22Rv1 (cell line): ENCODE data around the gene LETM1.

Source experiments
- ZFX ChIP-seq: fragments of 450-650 bp; IDR thresholded peaks from 2 replicates; pipeline ENCODE4 v1.6.1; 2017; ENCODE audit warnings: antibody characterized with exemption, borderline replicate concordance
- TF ChIP-seq, protein P1 (sequence below): fragments of 450-650 bp; IDR thresholded peaks from 2 replicates; pipeline ENCODE4 v1.5.1; 2017; ENCODE audit warnings: mild to moderate bottlenecking

DNA sequence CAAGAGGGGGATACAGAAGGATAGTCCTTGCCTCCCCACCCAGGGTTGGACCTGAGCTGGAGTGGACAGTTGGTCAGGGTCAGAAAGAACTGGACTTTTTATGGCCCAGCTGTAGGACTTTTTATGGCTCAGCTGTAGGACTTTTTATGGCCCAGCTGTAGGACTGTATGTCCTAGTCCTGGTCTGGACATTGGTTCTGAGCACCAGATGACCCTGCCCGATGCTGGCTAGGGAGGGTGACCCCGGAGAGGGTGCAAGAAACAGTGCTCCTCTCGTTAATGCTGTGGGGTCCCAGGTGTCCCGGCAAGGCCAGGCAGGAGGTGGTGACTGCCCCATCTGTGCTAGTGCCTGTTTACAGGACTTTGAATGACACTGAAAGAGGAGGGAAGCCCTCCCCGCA, 2.0 kb upstream of the LETM1 start:
- TF ChIP-seq, protein P1, sequence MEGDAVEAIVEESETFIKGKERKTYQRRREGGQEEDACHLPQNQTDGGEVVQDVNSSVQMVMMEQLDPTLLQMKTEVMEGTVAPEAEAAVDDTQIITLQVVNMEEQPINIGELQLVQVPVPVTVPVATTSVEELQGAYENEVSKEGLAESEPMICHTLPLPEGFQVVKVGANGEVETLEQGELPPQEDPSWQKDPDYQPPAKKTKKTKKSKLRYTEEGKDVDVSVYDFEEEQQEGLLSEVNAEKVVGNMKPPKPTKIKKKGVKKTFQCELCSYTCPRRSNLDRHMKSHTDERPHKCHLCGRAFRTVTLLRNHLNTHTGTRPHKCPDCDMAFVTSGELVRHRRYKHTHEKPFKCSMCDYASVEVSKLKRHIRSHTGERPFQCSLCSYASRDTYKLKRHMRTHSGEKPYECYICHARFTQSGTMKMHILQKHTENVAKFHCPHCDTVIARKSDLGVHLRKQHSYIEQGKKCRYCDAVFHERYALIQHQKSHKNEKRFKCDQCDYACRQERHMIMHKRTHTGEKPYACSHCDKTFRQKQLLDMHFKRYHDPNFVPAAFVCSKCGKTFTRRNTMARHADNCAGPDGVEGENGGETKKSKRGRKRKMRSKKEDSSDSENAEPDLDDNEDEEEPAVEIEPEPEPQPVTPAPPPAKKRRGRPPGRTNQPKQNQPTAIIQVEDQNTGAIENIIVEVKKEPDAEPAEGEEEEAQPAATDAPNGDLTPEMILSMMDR: no peak
- TF ChIP-seq ZFX: no peak
